CD4-positive, alpha-beta T cell treated with Interferon gamma for 1 hour (primary cell): ENCODE measurements around the gene SLC46A3.
"Not testable (repeated sequence)": the region's sequence is repeated elsewhere in the genome, so short reads cannot be mapped to it uniquely, and the experiment has no call there.

Experiments
- DNase-seq: peaks from one replicate; pipeline ENCODE4 v3.0.0-alpha.2; 2020

SLC46A3 gene

GRCh38 chr13:28718543-28719226, at the start of gene SLC46A3:
TSS of gene SLC46A3 (minus strand) at chr13:28718970. CDS start at chr13:28717998, 972 bp downstream.
- peak; percentile 96 for DNase-seq

GRCh38 chr13:28763887-28764286, 45.1 kb upstream of the SLC46A3 start:
- DNase-seq = no peak

GRCh38 chr13:28761586-28761985, 42.8 kb upstream of the SLC46A3 start:
- no peak for DNase-seq

- no peak for DNase-seq
Observed at GRCh38 chr13:28755546-28755870, 36.7 kb upstream of the SLC46A3 start.

DNA sequence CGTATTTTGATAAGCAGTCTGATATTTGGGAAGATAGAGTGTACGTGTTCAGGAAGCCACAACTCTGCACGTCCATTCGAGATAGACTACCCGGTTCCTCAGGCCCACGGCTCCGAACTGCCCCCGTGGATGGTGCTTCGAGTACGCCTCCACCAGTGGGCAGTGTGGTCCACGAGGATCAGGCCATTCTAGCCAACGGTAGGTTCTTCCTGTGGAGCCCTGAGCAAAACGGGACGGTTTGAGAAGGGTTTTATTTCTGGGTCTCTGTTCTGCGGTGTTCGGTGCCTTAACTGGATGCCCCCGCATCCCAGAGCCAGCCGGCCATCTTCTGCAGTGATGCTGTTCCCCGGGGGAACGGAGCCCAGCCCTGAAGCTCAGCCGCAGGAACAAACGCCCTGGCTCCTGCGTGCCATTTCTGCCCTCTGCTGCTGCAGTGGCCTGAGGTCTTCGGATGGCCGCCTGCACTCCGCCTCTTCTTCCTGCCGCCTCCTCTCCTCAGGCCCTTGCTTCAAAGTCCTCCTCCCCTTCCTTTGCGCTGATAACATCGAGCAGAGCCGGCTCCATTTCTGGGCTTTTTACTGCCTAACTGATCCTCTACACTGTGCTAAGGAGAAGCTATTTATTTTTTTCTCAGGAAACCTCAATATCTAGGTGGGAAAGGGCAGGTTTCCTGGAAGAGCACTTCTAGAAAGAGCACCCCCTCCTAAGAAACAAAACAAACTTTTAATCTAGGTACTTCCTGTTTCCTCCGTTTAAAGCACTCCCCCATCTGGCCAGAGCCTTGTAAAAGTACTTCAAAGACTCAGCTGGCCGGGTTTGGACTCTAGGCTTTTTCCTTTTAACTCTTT, 36.2 kb upstream of the SLC46A3 start:
- no peak for DNase-seq

DNA sequence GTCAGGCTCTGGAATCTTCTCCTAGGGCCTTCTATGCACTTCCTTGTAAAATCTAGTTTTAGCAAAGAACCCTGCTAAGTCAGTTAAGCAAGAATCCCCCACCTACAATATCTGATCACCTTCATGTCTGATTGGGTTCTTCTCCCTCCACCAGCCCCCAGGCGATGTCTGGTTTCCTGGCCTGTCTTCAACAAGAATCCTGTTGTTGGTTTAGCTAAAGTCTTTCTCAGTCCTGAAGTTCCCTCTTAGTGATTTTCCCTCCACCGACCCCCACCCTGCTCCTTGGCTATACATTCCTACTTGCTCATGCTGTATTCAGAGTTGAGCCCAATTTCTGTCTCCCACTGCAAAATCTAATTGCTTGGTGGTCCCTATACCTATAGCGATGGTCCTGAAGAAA, 35.2 kb upstream of the SLC46A3 start:
- DNase-seq = no peak

DNA sequence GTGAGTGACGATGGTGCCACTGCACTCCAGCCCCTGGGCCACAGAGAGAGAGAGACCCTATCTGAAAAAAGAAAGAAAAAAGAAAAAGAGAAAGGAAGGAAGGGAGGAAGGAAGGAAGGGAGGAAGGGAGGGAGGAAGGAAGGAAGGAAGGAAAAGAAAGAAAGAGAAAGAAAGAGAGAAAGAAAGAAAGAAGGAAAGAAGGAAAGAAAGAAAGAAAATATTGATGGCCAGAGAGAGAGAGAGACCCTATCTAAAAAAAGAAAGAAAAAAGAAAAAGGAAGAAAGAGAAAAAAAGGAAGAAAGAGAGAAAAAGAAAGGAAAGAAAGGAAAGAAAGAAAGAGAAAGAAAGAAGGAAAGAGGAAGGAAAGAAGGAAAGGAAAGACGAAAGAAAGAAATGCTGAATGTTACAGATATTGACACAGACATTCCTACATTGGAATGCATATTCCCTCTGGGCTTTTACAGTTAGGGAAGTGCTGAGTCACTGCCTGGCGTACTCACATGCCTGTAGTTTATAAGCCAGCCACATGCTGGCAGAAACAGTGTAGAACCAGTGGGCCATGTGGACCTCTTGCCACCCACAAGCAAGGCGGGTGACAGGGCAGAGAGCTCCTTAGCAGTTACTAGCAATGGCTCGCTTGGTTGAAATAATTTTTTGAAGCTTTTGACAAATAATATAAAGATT, 34.6 kb upstream of the SLC46A3 start:
- DNase-seq = no peak

GRCh38 chr13:28751175-28751960, 32.6 kb upstream of the SLC46A3 start:
- DNase-seq = no peak

DNA sequence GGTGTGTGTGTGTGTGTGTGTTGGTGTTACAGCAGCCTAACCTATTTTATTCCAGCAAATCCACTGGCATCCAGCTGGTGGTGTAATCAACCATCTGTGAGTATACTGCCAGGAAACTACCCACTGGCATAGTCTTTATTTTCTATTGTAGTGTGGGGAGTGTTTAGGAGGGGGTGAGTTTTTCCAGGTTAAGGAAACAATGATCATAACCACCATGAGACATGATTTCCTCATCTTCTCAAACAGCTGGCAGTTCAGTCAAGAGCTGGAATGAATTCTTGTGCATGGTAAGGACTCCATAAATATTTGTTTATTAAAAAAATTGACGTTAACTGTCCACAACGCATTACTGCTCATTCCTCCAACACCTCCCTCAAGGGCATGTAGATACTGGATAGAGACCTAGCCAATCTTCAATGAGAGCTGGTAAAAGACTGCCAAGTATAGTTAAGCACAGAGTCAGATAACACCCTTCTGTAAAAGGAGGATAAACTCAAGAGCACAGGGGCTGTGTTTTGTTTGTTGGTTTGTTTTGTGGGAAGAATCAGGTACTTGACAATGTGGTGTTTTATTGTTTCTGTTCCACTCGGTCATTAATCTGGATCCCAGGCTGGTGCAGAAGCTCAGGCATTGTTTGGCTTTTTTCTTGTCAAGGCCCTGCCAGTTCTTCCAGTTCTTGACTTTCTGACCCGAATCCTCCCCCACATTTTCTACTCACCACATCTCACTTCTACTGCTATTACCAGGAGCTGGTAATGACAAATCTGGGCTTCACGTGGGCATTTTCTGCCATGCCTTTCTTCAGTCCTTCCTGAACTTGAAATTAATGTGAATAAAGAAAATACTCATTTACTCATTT, 31.6 kb upstream of the SLC46A3 start:
- no peak for DNase-seq

GRCh38 chr13:28747851-28748250, 29.1 kb upstream of the SLC46A3 start:
- no peak for DNase-seq

DNA sequence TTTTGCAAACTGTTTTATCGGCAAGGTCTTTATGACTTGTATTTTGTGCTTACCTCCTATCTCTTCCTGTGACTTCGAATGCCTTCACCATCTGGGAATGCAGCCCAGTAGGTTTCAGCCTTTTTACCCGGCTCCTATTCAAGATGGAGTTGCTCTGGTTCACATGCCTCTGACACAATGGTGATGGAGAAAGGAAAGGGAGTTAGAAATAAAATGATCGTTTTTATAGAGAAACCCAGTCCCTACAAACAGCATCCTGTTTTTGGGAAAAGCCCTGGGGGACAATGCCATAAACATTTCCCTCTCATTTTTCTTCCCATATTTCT, 27.5 kb upstream of the SLC46A3 start:
- no peak for DNase-seq

GRCh38 chr13:28744656-28745055, 25.9 kb upstream of the SLC46A3 start:
- no peak for DNase-seq

DNA sequence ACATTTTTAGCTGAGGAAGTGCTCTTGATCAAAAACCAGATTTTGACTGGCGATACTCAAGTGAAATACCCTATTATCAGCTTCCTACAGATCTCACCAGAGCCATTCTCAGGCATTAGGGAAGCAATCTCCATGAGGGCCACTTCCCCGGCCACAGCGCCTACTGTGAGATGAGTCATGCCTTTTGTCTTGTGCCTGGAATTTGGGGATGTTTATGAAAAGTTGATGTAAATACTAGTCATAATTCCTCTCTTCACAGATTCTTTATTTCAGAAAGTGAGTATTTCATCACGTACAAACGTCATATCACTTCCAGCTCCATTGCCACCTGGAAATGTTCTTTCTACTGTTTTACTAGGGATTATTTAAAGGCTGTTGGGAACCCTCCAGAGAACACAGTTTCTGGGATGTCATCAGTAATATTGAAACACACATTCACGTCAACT, 25.3 kb upstream of the SLC46A3 start:
- DNase-seq = peak; percentile 17

GRCh38 chr13:28743499-28744083, 24.8 kb upstream of the SLC46A3 start:
- DNase-seq = no peak

DNA sequence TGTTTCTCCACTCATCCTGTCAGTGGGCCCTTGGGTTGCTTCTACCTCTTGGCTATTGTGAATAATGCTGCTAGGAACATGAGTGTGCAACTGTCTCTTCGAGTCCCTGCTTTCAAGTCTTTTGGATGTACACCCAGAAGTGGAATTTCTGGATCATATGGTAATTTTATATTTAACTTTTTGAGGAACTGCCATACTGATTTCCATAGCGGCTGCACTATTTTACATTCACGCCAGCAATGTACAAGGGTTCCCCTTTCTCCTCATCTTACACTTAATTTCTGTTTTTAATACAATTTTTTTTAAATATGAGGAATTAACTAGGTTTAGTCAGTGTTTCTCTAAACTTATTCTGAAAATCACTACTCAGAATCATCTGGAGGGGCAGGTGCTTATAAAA, 24.2 kb upstream of the SLC46A3 start:
- DNase-seq = no peak

GRCh38 chr13:28742445-28742844, 23.7 kb upstream of the SLC46A3 start:
- DNase-seq = not testable (repeated sequence)

DNA sequence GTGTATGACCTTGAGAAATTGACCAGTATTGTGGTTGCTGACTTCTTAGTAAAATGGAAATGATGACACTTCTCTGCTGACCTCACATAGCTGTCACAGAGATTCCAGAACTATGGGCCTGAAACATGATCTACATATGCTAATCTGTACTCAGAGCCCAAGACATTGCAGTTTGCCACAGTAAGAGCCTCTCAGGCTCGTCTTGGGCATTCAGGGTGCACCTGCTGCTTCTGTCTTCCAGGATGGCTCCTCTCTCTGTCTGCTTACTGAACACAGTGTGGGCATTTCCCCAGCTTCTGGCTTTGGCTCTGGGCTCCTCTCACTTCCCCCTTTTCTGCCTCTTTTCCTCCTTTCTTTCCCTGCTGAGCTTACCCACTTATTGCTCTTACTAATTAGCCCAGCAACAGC, 22.3 kb upstream of the SLC46A3 start:
- no peak for DNase-seq

- DNase-seq = no peak
Observed at GRCh38 chr13:28739376-28739775, 20.6 kb upstream of the SLC46A3 start.

DNA sequence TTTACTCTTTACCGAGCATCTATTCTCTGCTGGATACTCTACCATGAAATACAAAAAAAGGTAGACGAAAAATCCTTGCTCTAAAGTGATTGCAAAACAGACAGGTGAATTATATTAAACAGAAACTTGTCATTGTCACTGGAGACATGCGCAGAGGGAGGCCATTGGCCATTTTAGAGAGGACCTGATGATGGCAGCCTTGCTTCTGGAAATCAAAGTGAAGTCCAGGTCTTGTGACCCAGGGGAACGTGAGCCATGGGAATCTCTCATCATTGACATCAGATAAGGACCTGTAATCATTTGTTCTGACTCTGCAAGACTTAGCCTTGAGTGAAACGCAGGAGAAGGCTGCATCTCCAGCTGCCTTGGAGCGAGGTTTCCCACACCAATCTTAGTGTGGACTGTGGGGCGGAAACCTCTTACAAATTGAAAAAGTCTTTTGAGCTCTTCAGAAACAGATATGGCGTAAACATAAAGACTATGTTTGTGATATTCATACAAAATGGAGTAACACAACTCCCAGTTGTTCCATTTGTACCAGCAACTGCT, 16.8 kb upstream of the SLC46A3 start:
- DNase-seq = no peak

- DNase-seq = no peak
Observed at GRCh38 chr13:28734906-28735305, 16.1 kb upstream of the SLC46A3 start.

DNA sequence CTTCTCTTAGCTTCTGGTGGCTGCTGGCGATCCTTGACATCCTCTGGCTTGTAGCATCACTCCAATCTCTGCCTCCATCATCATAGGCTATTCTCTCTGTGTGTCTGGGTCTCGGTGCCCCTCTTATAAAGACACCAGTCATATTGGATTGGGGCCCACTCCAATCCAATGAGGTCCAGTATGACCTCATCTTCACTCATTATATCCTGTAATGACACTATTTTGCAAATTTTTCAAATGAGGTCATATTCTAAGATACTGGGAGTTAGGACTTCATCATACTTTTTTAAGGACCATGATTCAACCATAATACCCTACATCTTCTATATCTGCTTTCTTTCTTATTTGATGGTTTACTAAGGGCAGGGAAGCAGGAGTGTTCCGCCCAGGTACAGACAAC, 12.0 kb upstream of the SLC46A3 start:
- no peak for DNase-seq
